HG02763 (cell line): ENCODE data around the gene PGM1.

Experiments used
- ATAC-seq: cut with Tn5 transposase; IDR thresholded peaks from one replicate; pipeline ENCODE4 v1.9.1; 2021; ENCODE audit warnings: mild to moderate bottlenecking, moderate library complexity; ENCODE audit not compliant: unreplicated experiment

The PGM1 gene

DNA sequence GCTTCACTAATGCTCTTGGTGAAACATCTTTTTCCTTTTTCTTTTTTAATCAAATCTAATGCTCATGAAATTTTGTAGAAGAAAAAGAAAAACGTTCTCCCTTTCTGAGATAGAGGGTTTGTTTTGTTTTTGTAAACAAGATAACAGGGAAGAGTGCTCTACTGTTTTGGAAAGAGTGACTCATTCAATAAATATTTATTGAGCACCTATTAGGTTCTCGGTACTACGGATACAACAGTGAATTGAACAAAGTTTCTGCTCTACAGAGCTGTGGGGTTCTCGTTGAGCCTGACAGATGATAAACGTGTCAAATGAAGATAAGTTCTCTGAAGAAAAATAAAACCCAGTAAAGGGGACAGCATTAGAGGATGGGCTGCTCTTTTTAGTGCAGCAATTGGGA, 7.0 kb downstream of the PGM1 start:
- ATAC-seq, result no peak

DNA sequence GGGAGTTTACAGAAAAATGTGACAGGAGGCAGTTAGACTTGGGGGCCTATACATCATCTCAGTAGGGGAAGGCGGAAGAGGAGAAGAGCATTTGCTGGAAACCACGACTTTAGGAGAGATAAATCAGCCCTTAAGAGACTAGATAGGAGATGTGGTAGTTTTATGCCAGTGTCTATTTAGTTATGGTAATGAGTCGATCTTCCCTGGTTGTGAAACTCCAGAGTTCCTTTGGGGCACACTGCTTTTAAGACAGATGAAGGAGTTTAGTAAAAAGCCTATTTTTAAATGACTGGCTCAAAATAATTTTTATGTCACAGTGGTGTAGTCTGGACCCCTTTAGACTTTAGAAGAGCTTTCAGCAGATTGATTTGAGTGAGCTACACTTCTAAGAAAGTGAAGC, 7.8 kb downstream of the PGM1 start:
- ATAC-seq, result no peak

DNA sequence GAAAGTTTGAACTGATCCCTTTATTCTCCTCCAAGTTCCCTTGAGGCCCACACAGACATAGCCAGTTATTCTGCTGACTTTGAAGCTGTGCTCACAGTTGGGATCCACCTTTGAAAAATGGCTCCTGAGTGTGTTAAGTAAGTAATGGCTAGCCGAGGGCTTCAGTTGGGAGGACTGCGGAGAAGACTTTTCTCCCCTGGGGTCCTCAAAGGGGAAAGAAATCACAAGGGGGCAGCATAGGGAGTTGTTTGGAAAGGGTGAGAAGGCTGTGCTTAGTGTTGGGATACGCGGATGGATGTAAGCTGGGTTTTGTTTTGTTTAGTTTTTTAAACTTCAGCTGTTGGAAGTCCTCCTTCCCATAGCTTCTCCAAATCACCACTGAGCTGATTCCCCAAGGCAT, 8.3 kb downstream of the PGM1 start:
- ATAC-seq, result no peak

DNA sequence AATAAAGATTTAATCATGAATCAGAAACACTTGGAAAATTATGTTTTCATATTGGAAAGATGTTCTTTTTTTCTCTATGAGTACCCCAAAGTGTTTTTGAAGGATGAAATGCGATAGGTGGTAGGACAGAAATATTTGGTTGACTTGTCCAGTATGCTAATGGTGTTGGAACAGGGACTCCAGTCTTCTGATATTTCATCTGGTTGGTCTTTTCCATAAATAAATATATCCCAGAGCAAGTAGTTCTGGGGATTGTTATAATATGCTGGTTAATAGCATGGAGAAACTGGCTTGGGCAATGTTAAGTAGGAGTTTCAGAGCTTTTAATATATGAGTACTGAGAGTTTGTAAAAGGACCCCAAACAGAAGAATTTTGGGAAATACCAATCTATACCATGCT, 8.7 kb downstream of the PGM1 start:
- no peak for ATAC-seq

DNA sequence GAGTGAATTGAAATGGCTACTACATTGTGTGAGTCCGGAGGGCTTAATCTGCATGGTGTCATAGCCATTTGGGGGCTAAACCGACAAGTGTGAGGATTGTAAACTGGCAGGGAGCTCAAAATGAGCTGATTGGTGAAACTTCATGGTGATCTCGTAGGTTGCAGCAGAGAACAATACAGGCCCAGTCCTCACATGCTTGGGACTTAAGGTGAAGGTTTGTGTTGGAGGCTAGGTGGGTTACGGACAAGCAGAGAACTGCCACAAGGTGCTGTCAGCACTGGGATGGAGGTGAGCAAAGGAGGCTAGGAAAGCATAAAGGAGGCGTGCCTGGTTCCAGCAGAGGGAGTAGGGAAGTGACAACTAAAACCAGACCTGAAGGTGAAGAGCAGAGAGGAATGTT, 9.4 kb downstream of the PGM1 start:
- ATAC-seq, result no peak

DNA sequence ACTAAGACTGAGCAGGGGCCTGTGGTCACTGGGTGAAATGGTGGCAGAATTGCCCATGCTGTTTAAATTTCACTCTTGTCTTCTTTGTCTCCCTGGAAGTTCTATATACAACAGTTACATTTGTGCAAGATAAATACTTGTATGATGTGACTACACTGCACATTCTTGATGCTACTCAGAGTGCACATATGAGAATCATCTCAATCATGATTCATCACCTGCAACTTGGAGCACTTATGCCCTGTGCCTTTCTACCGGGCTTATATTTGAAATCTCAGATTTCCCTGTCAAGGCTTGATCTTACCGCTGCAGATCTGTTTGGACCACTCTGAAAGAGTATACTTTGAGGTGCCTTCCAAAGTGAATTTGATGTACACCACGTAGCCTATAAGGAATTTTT, 10.6 kb downstream of the PGM1 start:
- no peak for ATAC-seq

DNA sequence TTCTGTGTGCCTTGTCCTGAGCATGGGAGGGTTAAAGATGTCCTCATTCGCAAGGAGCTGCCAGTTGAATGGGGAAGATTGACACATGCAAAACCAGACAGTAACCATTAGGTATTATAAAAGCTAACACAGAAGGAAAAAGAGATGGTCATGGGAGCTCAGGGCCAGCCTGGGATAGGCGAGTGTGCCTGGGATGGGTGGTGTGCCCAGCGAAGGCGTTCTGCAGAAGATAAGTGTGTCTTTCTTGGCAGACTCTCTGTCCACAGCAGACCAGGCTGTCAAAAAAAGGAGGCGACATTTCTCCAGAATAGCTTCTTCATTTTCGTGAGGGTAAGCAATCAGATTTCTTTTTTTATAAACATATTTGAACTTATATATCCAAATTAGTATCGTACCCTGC, 14.1 kb downstream of the PGM1 start:
- no peak for ATAC-seq

DNA sequence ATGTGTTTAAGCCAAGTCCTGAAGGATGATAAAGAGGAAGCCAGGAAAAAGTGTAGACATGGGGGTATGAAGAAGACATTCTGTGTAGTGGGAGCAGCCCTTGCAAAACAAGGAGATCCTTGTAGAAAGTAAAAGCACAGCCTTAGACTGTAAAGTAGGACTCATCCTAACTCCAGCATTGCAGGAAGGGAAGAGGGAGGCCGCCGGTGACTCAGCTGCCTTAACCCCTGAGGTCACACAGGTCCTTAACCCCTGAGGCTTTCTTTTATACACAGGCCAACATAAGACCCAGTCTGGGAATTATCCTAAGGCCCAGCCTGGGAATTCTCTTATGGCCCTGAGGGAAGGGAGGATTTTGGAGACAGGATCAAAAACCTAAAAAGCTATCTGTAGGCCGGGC, 18.0 kb downstream of the PGM1 start:
- no peak for ATAC-seq

DNA sequence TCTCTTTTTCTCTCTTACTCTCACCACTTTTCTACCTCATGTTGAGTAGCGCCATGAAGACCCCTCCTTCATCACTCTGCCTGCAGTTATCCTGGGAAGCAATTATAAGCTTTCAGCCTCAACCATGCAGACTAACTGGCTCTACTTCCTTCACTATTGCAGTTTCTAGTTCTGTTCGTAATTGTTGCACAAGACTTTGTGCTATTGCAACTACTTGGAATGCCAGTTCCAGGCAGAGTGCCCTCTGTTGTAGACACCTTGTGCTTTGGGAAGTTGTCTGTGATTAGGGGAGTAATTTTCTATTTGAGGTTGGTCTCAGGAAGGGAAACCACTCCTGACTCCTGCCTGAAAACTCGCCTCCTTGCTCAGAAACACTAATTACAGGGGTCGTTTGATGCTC, 19.4 kb downstream of the PGM1 start:
- ATAC-seq, result no peak

DNA sequence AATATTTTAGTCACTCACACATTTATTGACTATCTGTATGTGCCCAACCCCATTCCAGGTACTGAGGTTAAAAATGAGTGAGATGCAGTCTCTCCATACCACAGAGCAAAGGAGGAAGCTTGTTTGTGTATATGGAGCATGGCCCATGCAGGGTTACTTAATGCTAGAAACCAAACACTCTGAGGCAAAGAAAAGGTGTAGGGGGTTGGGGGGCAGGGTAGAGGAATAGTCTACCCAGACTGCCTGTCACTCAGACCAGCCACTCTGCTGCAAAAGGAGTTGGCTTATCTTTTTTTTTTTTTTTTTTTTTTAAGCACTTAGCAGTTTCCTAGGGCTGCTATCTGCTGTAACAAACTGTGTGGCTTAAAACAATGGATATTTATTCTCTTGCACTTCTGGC, 19.8 kb downstream of the PGM1 start:
- ATAC-seq, result no peak

DNA sequence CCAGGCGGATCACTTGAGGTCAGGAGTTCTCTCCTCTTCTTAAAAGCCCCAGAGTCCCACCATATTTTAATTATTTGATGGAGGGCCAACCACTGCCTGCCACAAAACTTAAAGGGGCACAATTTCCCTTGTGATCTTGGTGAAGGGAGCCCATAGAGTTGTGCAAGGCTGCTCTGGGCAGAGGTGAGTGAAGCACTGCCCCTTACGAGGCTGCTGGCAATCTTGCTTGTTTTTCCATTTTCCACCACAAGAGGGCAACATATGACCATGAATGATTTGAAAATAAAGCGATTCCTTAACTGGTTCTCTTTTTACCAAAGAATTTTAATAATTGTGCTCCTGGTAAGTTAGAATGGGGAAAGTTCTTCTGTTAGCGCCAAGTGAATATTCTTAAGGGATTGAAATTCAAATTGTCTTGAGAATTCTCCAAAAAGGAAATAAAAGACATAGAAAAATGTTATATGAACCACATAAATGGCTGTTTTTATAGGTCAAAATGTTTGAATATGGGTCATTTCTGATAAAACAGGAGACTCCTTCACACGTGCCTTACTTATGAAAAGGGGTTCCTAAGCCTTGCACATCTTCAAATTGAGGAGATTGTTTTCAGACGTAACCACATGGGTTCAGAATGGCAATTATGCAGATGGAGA, 22.7 kb downstream of the PGM1 start:
- ATAC-seq, result no peak

DNA sequence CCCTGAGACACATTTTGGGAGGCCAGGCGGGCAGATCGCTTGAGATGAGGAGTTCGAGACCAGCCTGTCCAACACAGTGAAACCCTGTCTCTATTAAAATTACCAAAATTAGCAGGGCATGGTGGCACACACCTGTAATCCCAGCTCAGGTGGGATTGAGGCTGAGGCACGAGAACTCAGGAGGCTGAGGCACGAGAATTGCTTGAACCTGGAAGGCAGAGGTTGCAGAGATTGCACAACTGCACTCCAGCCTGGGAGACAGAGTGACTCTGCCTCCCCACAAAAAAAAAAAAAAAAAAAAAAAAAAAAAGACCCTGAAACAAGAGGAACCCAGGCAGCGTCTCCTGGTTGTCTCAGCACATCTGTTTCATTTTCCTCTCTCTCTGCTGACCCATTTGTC, 24.2 kb downstream of the PGM1 start:
- ATAC-seq, result no peak

DNA sequence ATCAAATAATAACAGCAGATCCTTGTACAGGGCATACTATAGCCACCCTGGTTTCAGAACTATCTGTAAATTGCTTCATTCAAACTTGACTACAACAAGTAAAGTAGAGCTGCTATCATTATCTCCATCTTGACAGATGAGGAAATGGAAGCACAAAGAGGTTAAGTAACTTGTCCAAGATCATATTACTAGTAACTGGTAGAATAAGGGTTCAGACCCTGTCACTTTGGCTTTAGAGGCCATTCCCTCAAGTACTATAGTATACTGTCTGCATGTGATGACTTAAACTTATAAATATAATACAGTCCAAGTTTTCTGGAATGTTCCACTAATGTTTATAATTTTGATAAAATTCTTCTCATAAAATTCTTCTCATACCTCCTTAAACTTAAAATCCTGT, 24.8 kb downstream of the PGM1 start:
- no peak for ATAC-seq

DNA sequence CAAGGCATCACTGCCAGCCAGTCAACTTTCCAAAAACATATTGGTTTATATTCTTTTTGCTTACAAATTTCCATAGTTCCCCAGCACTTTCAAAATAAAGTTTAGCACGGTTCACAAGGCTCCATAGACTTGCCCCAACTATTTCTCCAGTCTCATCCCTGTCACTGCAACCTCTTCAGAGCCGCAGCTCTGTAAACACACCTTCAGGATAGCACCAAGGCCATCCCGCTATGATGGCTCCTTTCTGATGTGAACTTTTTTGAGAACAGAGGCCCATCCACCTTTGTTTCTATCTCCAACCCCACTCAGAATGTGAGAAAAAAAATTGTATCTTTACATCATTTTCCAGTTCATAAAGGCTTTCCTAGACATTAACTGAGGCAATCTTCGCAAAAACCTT, 26.3 kb downstream of the PGM1 start:
- ATAC-seq, result no peak

DNA sequence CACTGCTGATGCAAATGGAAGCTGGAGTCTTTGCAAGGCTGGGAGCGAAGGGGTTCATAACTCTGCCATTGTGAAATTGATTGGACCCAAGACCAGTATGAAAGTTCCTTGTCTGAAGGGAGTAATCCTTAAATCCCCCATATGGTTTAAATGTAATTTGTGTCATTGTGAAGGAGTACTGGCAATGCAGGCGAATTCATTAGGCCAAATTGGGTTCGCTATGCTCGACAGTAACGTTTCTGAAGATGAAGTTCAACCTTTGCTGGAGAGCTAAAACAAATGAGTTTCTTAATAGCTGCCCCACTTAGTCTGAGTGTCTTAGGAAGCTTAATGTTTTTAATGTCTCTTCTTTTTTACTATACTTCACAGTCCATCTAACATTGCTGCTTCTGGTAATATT, 27.5 kb downstream of the PGM1 start:
- no peak for ATAC-seq

DNA sequence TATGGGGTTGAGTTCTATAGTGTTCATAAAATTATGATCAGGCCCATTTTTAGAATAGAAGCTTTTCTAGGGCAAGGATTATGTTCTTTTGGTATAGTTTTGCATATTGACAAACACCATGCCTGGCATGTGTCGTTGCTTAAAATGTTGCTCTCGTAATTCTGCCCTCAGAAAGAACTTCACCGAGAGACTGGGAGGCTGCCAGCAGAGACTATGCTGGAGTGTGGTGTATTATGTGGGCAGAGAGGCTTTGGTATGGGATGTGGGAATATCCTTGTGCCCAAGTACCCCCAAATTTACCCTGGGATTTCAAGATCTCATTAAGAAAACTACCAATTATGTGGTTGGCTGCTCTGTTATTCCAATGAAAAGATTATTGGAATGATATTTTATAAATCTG, 27.9 kb downstream of the PGM1 start:
- ATAC-seq, result no peak

DNA sequence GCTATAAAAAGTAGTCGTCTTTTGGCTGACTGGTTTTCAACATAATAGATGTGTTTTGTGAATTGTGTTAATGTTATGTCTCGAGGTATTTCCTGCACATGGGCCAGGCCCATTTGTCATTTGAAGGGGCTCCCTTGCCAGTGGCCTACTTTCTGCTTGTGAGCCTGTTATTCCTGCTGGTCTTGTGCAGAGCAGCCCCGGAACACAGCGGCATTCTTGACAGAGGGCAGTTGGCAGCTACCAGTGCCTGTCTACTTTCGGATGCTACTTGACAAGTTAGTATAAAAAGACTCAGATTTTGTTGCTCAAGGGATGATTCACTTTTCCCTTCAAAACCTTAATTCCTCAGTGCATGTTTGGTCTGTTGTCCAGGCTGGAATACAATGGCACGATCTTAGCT, 28.5 kb downstream of the PGM1 start:
- ATAC-seq, result no peak

DNA sequence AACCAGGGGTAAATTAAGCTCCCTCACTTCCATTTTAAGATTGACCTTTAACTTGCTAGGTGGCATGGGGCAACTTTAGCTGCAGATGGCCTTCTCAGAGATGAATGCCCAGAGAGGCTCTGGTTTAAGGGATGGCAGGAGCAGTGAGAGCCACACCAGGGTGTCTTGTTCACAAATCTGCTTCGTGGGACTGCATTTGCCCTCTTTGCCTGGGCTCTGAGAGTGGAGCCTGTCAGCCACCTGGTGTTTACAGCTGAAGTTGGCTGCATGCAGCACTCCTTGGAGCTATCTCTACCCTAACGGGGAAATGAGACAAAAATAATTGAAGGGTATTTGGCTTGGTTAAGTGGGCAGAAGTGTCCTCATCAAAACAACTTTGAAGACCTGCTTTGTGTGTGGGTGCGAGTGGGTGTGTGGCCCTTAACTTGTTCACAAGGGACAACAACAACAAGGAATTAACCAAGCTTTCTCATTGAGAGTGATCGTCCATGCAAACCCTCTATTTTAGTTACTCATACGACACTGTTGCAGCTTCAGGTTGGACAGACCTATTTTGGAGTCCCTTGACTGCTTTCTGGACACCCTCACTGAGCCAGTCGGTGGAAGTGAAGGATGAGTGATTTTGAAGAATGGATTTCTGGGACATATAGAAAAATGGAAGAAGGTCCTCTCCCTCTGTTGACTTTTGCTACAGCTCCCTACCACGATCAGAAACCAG, 29.8 kb downstream of the PGM1 start:
- ATAC-seq, result no peak

DNA sequence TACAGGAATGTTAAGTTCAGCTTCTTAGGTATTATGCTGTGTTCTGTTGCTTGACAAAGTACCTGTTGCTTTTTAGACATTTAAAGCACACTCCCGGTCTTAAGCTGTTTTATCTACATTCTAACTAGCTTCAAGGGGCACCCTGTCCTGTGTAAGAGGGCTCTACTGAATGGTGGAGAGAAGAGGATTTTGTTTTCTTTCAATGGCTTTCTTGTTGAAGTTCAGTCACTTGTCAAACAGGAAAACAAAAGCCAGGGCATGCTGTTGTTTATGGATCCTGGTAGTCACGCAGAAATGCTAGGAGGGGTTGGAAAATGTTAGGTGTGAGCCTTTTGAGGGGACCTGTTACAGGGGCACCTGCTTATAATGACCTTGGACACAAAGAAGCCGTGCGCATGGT, 30.7 kb downstream of the PGM1 start:
- ATAC-seq, result no peak

DNA sequence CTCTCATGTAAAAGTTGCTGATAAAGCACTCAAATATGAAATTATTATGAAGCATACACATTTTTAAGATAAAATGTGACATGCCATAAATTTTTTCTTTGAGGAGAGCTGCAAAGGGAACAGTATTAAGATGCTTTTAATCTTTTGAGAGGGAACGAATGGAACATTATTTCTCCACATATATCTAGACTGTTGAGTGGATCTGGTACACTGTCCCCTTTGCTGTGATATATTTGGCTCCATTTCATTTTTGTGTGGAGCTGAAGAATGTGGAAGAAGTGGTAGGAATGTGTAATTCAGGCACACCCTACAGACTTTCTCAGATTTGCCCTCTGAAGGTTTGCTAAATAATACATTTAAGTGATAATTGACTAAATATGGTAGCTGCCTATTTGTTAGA, 31.7 kb downstream of the PGM1 start:
- ATAC-seq, result no peak

DNA sequence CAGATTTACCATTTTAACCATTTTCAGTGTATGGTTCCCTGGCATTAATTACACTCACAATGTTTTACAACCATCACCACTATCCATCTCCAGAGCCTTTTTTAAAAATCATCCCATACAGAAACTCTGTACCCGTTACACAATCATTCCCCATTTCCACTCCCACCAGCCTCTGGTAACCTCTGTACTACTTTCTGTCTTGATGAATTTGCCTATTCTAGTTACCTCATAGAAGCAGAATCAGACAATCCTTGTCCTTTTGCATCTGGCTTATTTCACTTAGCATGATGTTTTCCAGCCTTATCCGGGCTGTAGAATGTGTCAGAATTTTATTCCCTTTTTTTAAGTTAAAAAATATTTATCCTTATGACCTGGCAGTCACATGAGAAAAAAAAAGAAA, 33.0 kb downstream of the PGM1 start:
- ATAC-seq, result no peak

DNA sequence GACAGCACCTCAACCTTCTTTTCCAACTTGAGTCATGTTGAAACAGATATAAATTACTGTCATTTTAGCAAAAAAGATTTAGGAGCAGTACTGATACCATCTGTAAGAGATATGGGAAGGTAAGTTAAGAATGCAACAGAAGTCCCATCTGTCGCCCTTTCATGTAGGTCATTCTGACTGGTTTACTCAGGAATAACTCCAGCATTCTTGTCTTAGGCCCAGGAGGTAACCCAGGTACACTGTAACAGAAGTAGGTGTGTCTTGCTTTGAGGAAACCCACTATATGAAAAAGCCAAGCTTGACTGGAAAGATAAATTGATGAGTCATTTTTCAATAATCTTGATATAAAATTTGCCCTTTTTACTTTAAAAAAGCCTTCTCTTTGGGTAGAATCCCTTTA, 35.4 kb downstream of the PGM1 start:
- no peak for ATAC-seq

DNA sequence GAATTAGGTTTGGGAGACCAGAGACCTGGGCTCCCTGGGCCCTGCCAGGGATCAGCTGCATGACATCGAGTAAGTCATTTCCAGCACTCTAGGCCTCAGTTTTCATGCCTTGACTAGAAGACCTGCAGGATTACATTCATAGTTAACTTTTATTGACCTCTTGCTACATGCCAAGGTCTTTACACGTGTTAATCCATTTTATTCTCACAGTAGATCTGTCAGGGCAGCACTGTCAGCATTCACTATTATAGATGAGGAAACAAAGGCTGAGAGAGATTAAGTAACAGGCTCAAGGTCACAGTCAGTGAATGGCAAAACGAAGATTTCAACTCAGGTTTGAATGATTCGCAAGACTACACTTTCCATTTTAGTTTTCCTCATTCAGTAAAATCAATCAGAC, 37.0 kb downstream of the PGM1 start:
- ATAC-seq, result no peak
